Keratinocyte (primary cell): ENCODE data around the gene USH1C. TPM values are rescaled to one million over a fixed set of nuclear protein-coding genes. Genes with fewer than 3 reads are reported as not detected.

ENCODE experiments used
- DNase-seq: peaks from one replicate; pipeline ENCODE4 v3.0.0-alpha.2; 2011; ENCODE audit warnings: low read depth, missing footprints, low spot score
- FAIRE-seq: peaks from 2 replicates; lab custom pipeline; 2011; peaks lifted over from hg19 to GRCh38; lab: Jason Lieb, UNC
- H2AFZ ChIP-seq: 2 replicates; pipeline ENCODE4 v1.6.0; 2012; ENCODE audit warnings: low read length, control low read depth, inconsistent platforms; ENCODE audit not compliant: control insufficient read depth
- H3K27ac ChIP-seq: 2 replicates; pipeline ENCODE4 v1.5.1; 2011; ENCODE audit warnings: low read length; ENCODE audit not compliant: control insufficient read depth, insufficient read depth
- H3K27me3 ChIP-seq: 3 replicates; pipeline ENCODE4 v1.6.0; 2011; ENCODE audit warnings: low read length; ENCODE audit not compliant: control insufficient read depth, insufficient read depth; ENCODE audit errors: extremely low read depth
- H3K36me3 ChIP-seq, 2 experiments: 2 replicates in 1 of 2; 3 replicates in 1 of 2; pipeline ENCODE4 v1.5.1; 2011; ENCODE audit warnings: low read length in 2 of 2, mild to moderate bottlenecking in 1 of 2; ENCODE audit not compliant: control insufficient read depth in 2 of 2, insufficient read depth in 2 of 2; ENCODE audit errors: extremely low read depth in 1 of 2
- H3K4me1 ChIP-seq: 3 replicates; pipeline ENCODE4 v1.5.1; 2011; ENCODE audit warnings: low read length; ENCODE audit not compliant: control insufficient read depth, insufficient read depth; ENCODE audit errors: extremely low read depth
- H3K4me2 ChIP-seq: 3 replicates; pipeline ENCODE4 v1.6.0; 2011; ENCODE audit warnings: low read depth, low read length; ENCODE audit not compliant: control insufficient read depth, insufficient read depth; ENCODE audit errors: extremely low read depth
- H3K4me3 ChIP-seq, 3 experiments: fragments of 200-600 bp in 1 of 3; sonication (generic) in 1 of 3; 2 replicates in 2 of 3; 3 replicates in 1 of 3; pipeline ENCODE4 v1.5.1; 2011 to 2016; ENCODE audit warnings: low read length in 3 of 3, mild to moderate bottlenecking in 3 of 3, control low read depth in 2 of 3, inconsistent platforms in 1 of 3, low read depth in 1 of 3, mixed read lengths in 1 of 3, mixed run types in 1 of 3, moderate library complexity in 1 of 3; ENCODE audit not compliant: control insufficient read depth in 2 of 3, insufficient read depth in 2 of 3; ENCODE audit errors: extremely low read depth in 1 of 3
- H3K79me2 ChIP-seq: 2 replicates; pipeline ENCODE4 v1.6.0; 2012; ENCODE audit warnings: low read length; ENCODE audit not compliant: control insufficient read depth, insufficient read depth
- H3K9ac ChIP-seq: 3 replicates; pipeline ENCODE4 v1.6.0; 2011; ENCODE audit warnings: low read length; ENCODE audit not compliant: control insufficient read depth, insufficient read depth; ENCODE audit errors: extremely low read depth
- H3K9me1 ChIP-seq: 3 replicates; pipeline ENCODE4 v1.6.0; 2011; ENCODE audit warnings: low read length; ENCODE audit not compliant: control insufficient read depth, insufficient read depth; ENCODE audit errors: extremely low read depth
- H3K9me3 ChIP-seq: 2 replicates; pipeline ENCODE4 v1.5.1; 2012; ENCODE audit warnings: low read depth, low read length; ENCODE audit not compliant: control insufficient read depth
- H4K20me1 ChIP-seq: 3 replicates; pipeline ENCODE4 v1.6.0; 2011; ENCODE audit warnings: low read length; ENCODE audit not compliant: control insufficient read depth, insufficient read depth; ENCODE audit errors: extremely low read depth
- EZH2 ChIP-seq: IDR thresholded peaks from one replicate; pipeline ENCODE4 v1.6.1; 2012; ENCODE audit warnings: inconsistent platforms, mild to moderate bottlenecking, low read length, moderate library complexity
- dilution Hi-C: fragments of 300-500 bp; cut with MboI; formaldehyde crosslinking; loops from one replicate; pipeline ENCODE4 v1.7.0; 2020; ENCODE audit warnings: low sequenced_read_pairs; ENCODE audit not compliant: extremely low pct_ligation_motif_present
- polyA plus RNA-seq, 5 experiments: library from polyadenylated mRNA; depleted of rRNA in 3 of 5; stranded (reverse) in 3 of 5; stranded (forward) in 1 of 5; unstranded in 1 of 5; fragments of >200 nt; gene quantifications; 1 replicate in 1 of 5; 2 replicates in 3 of 5; 3 replicates in 1 of 5; pipeline versions ENCODE4 v1.2.1 to v1.2.3, GENCODE V29; 2011 to 2012; ENCODE audit warnings: missing spikeins in 2 of 5, low read depth in 1 of 5, low replicate concordance in 1 of 5
- TF ChIP-seq, protein P1 (sequence below), 3 experiments: IDR thresholded peaks in 1 of 3; conservative IDR thresholded peaks in 1 of 3; optimal IDR thresholded peaks in 1 of 3; 2 replicates in 2 of 3; 3 replicates in 1 of 3; pipeline versions ENCODE3 to v1.5.1; 2011; ENCODE audit warnings: low read length in 3 of 3, mild to moderate bottlenecking in 3 of 3, moderate library complexity in 2 of 3, control low read depth in 1 of 3, inconsistent platforms in 1 of 3; ENCODE audit not compliant: insufficient read depth in 2 of 3; ENCODE audit errors: extremely low read depth in 1 of 3

USH1C gene
- polyA plus RNA-seq, 1 donor (not counting 4 experiments of a cell fraction or from before 2014, with no cell fraction given), result not detected

DNA sequence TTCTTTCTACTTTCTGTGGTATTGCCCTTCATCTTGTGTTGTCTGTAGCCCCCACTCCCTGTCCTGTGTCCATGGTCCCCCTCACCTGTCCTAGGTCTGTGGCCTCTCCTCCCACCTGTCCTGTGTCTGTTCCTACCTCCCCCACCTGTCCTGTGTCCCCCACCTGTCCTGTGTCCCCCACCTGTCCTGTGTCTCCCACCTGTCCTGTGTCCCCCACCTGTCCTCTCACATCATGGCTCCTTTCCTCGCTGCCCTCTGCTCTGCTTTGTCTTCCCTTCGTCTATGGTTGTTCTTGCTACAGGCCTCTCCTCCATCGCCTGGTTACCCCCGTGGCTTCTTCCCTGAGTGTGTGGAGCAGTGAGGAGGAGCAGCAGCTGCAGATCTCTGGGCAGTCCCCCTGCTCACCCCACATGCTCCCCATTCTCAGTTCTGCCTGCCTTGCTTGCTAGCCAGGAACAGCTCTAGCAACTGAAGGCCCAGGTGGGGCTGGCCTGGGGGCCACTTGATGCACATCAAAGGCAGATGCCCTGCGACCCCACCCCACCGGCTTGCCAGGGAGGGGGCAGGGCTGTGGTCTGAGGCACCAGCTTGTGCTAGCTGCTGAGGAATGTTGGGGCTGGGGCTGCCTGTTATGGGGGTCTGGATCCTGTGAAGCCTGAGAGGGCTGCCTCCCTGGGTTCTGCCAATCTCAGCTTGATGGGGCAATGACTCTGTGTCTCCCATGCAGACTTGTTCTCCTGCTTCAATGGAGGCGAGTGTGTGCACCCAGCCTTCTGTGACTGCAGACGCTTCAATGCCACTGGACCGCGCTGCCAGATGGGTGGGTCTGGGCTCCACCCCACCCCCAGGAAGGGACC, 8.4 kb upstream of the USH1C start:
- Histone ChIP-seq H3K27ac (no peak overlapping the region), H2AFZ (no peak overlapping the region), H3K27me3 (peaks cover 4% of the 10 kb centered on the region), H4K20me1 (peaks cover 2% of the 10 kb centered on the region), H3K4me2 (no peak overlapping the region), H3K4me1 (no peaks in the 10 kb centered on the region), H3K9me3 (no peaks in the 10 kb centered on the region), H3K79me2 (no peaks in the 10 kb centered on the region), H3K9ac (no peak overlapping the region), H3K9me1 (no peaks in the 10 kb centered on the region), H3K36me3 (no peaks in the 10 kb centered on the region), H3K4me3 (no peak overlapping the region)
- dilution Hi-C loops, result no loop called here
- no peak for FAIRE-seq
- TF ChIP-seq EZH2, result no peak
- TF ChIP-seq, protein P1, sequence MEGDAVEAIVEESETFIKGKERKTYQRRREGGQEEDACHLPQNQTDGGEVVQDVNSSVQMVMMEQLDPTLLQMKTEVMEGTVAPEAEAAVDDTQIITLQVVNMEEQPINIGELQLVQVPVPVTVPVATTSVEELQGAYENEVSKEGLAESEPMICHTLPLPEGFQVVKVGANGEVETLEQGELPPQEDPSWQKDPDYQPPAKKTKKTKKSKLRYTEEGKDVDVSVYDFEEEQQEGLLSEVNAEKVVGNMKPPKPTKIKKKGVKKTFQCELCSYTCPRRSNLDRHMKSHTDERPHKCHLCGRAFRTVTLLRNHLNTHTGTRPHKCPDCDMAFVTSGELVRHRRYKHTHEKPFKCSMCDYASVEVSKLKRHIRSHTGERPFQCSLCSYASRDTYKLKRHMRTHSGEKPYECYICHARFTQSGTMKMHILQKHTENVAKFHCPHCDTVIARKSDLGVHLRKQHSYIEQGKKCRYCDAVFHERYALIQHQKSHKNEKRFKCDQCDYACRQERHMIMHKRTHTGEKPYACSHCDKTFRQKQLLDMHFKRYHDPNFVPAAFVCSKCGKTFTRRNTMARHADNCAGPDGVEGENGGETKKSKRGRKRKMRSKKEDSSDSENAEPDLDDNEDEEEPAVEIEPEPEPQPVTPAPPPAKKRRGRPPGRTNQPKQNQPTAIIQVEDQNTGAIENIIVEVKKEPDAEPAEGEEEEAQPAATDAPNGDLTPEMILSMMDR (optimal IDR thresholded peaks at IDR 0.05 in 1 of 3, IDR thresholded peaks at IDR 0.05 in 1 of 3, conservative IDR thresholded peaks at IDR 0.05 in 1 of 3; ENCODE audit: extremely low read depth in 1 of 3, insufficient read depth in 2 of 3, low read length in 3 of 3), result no peak
- DNase-seq, result no peak

DNA sequence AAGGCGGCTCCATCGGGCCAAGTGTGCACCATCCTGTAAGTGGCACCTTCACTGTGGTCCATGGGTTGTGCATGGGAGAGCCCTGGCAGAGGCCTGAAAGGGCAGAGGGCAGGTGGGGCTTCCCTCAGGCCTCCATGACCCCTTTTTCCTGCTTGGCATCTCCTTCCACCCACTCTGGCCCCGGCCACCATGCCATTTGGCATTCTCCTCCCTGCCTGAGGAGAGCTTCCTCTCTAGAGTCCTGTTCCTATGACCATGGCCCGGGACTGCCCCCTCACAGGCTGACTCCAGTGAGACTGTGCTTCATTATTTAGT, 7.8 kb upstream of the USH1C start:
- H2AFZ ChIP-seq, result no peak overlapping the region
- H3K9me3 ChIP-seq, result no peaks in the 10 kb centered on the region
- no peaks in the 10 kb centered on the region for H3K36me3 ChIP-seq
- H3K9me1 ChIP-seq, result no peaks in the 10 kb centered on the region
- no peak overlapping the region for H3K9ac ChIP-seq
- peaks cover 10% of the 10 kb centered on the region for H3K27me3 ChIP-seq
- H3K4me3 ChIP-seq, result no peak overlapping the region
- DNase-seq (no peak), FAIRE-seq (no peak)
- H3K4me1 ChIP-seq, result no peaks in the 10 kb centered on the region
- no peak overlapping the region for H3K4me2 ChIP-seq
- H3K27ac ChIP-seq, result no peak overlapping the region
- dilution Hi-C loops, result no loop called here
- no peaks in the 10 kb centered on the region for H3K79me2 ChIP-seq
- H4K20me1 ChIP-seq, result peaks cover 2% of the 10 kb centered on the region
- TF ChIP-seq, protein P1 (optimal IDR thresholded peaks at IDR 0.05 in 1 of 3, IDR thresholded peaks at IDR 0.05 in 1 of 3, conservative IDR thresholded peaks at IDR 0.05 in 1 of 3; ENCODE audit: extremely low read depth in 1 of 3, insufficient read depth in 2 of 3, low read length in 3 of 3), result no peak
- TF ChIP-seq EZH2, result no peak
